ENCODE results near the gene EGFR.
A peak's percentile ranks its signal among the peaks of the same experiment; 100 is the strongest.

The EGFR gene

GRCh38 chr7:55018361-55019190 lies at the start of gene EGFR:
Gene EGFR (plus strand): TSS chr7:55019017. CDS start chr7:55019278, 261 bp downstream.
- H3K36me3 ChIP-seq = no peaks in the 10 kb centered on the region
- H3K4me2 ChIP-seq = no peak within 1 kb of the TSS
- H4K20me1 ChIP-seq = no peaks in the 10 kb centered on the region
- no peak for TF ChIP-seq Cebpa-rat (IDR thresholded peaks at IDR 0.05)
- no peak within 1 kb of the TSS for H3K27ac ChIP-seq
- no peak within 1 kb of the TSS for H3K9ac ChIP-seq
- no peaks in the 10 kb centered on the region; a peak in 1 of 22 replicates for H3K27me3 ChIP-seq
- no peak within 1 kb of the TSS for H3K4me3 ChIP-seq
- no peaks in the 10 kb centered on the region for H3K4me1 ChIP-seq
- H3K9me3 ChIP-seq (replicated peaks in 1 of 11) = peaks cover 18 to 27% (median 24%) of the 10 kb centered on the region in 11 experiments

GRCh38 chr7:54969208-54969967 lies 49.4 kb upstream of the EGFR start:
- no peaks in the 10 kb centered on the region for H4K20me1 ChIP-seq
- peaks cover 0 to 3% (median 0%) of the 10 kb centered on the region in 10 experiments; a peak in 4 of 20 replicates for H3K4me1 ChIP-seq
- peaks cover 7 to 17% (median 10%) of the 10 kb centered on the region in 11 experiments; a peak in 15 of 22 replicates for H3K9me3 ChIP-seq (replicated peaks in 1 of 11)
- no peak overlapping the region for H3K4me2 ChIP-seq
- no peak overlapping the region for H3K4me3 ChIP-seq
- no peaks in the 10 kb centered on the region for H3K36me3 ChIP-seq
- H3K27me3 ChIP-seq = no peaks in the 10 kb centered on the region
- H3K9ac ChIP-seq = no peak overlapping the region
- no peak overlapping the region for H3K27ac ChIP-seq
- no peak for TF ChIP-seq Cebpa-rat (IDR thresholded peaks at IDR 0.05)

- Histone ChIP-seq H3K27me3 (no peaks in the 10 kb centered on the region), H4K20me1 (no peaks in the 10 kb centered on the region), H3K27ac (no peak overlapping the region), H3K4me2 (no peak overlapping the region), H3K9me3 (replicated peaks in 1 of 11) (peaks cover 7 to 17% (median 10%) of the 10 kb centered on the region in 11 experiments; a peak in 15 of 22 replicates), H3K9ac (no peak overlapping the region), H3K4me3 (no peak overlapping the region), H3K4me1 (no peaks in the 10 kb centered on the region), H3K36me3 (no peaks in the 10 kb centered on the region)
- no peak for TF ChIP-seq Cebpa-rat (IDR thresholded peaks at IDR 0.05)
Measured at GRCh38 chr7:54972733-54973294, 46.0 kb upstream of the EGFR start.

GRCh38 chr7:54978364-54979116 lies 40.3 kb upstream of the EGFR start:
- Histone ChIP-seq H4K20me1 (no peaks in the 10 kb centered on the region), H3K27me3 (peaks cover 0 to 19% (median 0%) of the 10 kb centered on the region in 11 experiments; a peak in 4 of 22 replicates), H3K9ac (no peak overlapping the region), H3K36me3 (no peaks in the 10 kb centered on the region), H3K4me2 (no peak overlapping the region), H3K4me3 (no peak overlapping the region), H3K27ac (no peak overlapping the region), H3K4me1 (no peaks in the 10 kb centered on the region), H3K9me3 (replicated peaks in 1 of 11) (0 out of 22 replicates have a peak, but pooled peaks cover 0 to 5% (median 0%) of the 10 kb centered on the region in 11 experiments)
- TF ChIP-seq Cebpa-rat (IDR thresholded peaks at IDR 0.05) = no peak

- Histone ChIP-seq H3K4me2 (no peak overlapping the region), H4K20me1 (no peaks in the 10 kb centered on the region), H3K36me3 (no peaks in the 10 kb centered on the region), H3K9me3 (replicated peaks in 1 of 11) (peaks cover 0 to 5% (median 0%) of the 10 kb centered on the region in 11 experiments; a peak in 1 of 22 replicates), H3K27ac (no peak overlapping the region), H3K4me1 (peaks cover 0 to 12% (median 0%) of the 10 kb centered on the region in 10 experiments; a peak in 6 of 20 replicates), H3K4me3 (no peak overlapping the region), H3K9ac (no peak overlapping the region), H3K27me3 (peaks cover 0 to 19% (median 0%) of the 10 kb centered on the region in 11 experiments; a peak in 4 of 22 replicates)
- TF ChIP-seq Cebpa-rat (IDR thresholded peaks at IDR 0.05) = no peak
Measured at GRCh38 chr7:54980521-54980920, 38.3 kb upstream of the EGFR start.

GRCh38 chr7:54981913-54982312 lies 36.9 kb upstream of the EGFR start:
- TF ChIP-seq Cebpa-rat (IDR thresholded peaks at IDR 0.05) = no peak
- no peaks in the 10 kb centered on the region for H3K36me3 ChIP-seq
- H3K4me3 ChIP-seq = no peak overlapping the region
- H4K20me1 ChIP-seq = no peaks in the 10 kb centered on the region
- H3K4me2 ChIP-seq = no peak overlapping the region
- peaks cover 0 to 5% (median 0%) of the 10 kb centered on the region in 11 experiments; a peak in 1 of 22 replicates for H3K9me3 ChIP-seq (replicated peaks in 1 of 11)
- no peak overlapping the region for H3K27ac ChIP-seq
- peaks cover 0 to 19% (median 0%) of the 10 kb centered on the region in 11 experiments; a peak in 4 of 22 replicates for H3K27me3 ChIP-seq
- no peak overlapping the region for H3K9ac ChIP-seq
- peaks cover 0 to 17% (median 0%) of the 10 kb centered on the region in 10 experiments; a peak in 6 of 20 replicates for H3K4me1 ChIP-seq

GRCh38 chr7:54985426-54986330 lies 33.1 kb upstream of the EGFR start:
- Histone ChIP-seq H3K27me3 (peaks cover 0 to 24% (median 0%) of the 10 kb centered on the region in 11 experiments; a peak in 4 of 22 replicates), H4K20me1 (no peaks in the 10 kb centered on the region), H3K4me1 (peaks cover 0 to 17% (median 0%) of the 10 kb centered on the region in 10 experiments; a peak in 6 of 20 replicates), H3K9ac (no peak overlapping the region), H3K27ac (no peak overlapping the region), H3K36me3 (no peaks in the 10 kb centered on the region), H3K4me2 (peak overlapping the region in 2 of 11 experiments; percentile 16 to 25; a peak in 1 of 22 replicates), H3K4me3 (no peak overlapping the region), H3K9me3 (replicated peaks in 1 of 11) (peaks cover 0 to 9% (median 0%) of the 10 kb centered on the region in 11 experiments; a peak in 2 of 22 replicates)
- TF ChIP-seq Cebpa-rat (IDR thresholded peaks at IDR 0.05) = no peak

Measured in BLaER1 treated with 17β-estradiol and CSF1 and Interleukin-3, amounts not matched to agents 10 nM and 100 nM (cell line).